Measurements from ENCODE around the gene GRN. TPM values are rescaled to one million over a fixed set of nuclear protein-coding genes. Genes with fewer than 3 reads are reported as not detected.

The GRN gene
- 10 to 100 TPM; 53.5 to 58.8 TPM for total RNA-seq

GRCh38 chr17:44344939-44345453 is at the start of gene GRN:
TSS of gene GRN (plus strand) at chr17:44345302. CDS start at chr17:44349165, 3,863 bp downstream.
- H3K4me3 Mint-ChIP-seq: peak within 1 kb of the TSS; percentile 93
- peaks cover 19% of the 10 kb centered on the region for H3K27me3 Mint-ChIP-seq
- peaks cover 23% of the 10 kb centered on the region for H3K4me1 Mint-ChIP-seq
- peak within 1 kb of the TSS; percentile 79 for H3K27ac Mint-ChIP-seq
- no peaks in the 10 kb centered on the region for H3K36me3 Mint-ChIP-seq
- no peaks in the 10 kb centered on the region for H3K9me3 Mint-ChIP-seq
- ATAC-seq (ENCODE audit: low read depth) (peak; percentile 99), DNase-seq (peak; percentile 79)
- POLR2A ChIA-PET: interaction anchor here (0.8 to 1.9 kb wide), 7 partner anchors 9 to 159 kb away, joined by 3 to 15 read pairs (median 3); partner anchors contain the start of gene TMUB2

- H3K27ac Mint-ChIP-seq: no peak overlapping the region
- DNase-seq: no peak
- POLR2A ChIA-PET: no interaction called here
- peaks cover 4% of the 10 kb centered on the region for H3K27me3 Mint-ChIP-seq
- no peak for ATAC-seq (ENCODE audit: low read depth)
- H3K9me3 Mint-ChIP-seq: no peaks in the 10 kb centered on the region
- H3K4me3 Mint-ChIP-seq: no peak overlapping the region
- H3K4me1 Mint-ChIP-seq: peaks cover 5% of the 10 kb centered on the region
- no peaks in the 10 kb centered on the region for H3K36me3 Mint-ChIP-seq
Observed at GRCh38 chr17:44297975-44298374, 47.1 kb upstream of the GRN start.

- Mint-ChIP-seq H3K4me1 (peaks cover 9% of the 10 kb centered on the region), H3K27ac (no peak overlapping the region), H3K4me3 (no peak overlapping the region), H3K36me3 (no peaks in the 10 kb centered on the region), H3K27me3 (peaks cover 31% of the 10 kb centered on the region), H3K9me3 (no peaks in the 10 kb centered on the region)
- DNase-seq (no peak), ATAC-seq (ENCODE audit: low read depth) (no peak)
- POLR2A ChIA-PET: no interaction called here
Observed at GRCh38 chr17:44304651-44305050, 40.5 kb upstream of the GRN start.

- H3K4me1 Mint-ChIP-seq: peaks cover 13% of the 10 kb centered on the region
- no peaks in the 10 kb centered on the region for H3K9me3 Mint-ChIP-seq
- ATAC-seq (ENCODE audit: low read depth): peak; percentile 11
- POLR2A ChIA-PET: interaction anchor here (0.6 to 1.5 kb wide), 4 partner anchors 15 to 86 kb away, joined by 3 to 7 read pairs (median 4); no protein-coding TSS in a partner anchor
- H3K4me3 Mint-ChIP-seq: no peak overlapping the region
- H3K27me3 Mint-ChIP-seq: peaks cover 33% of the 10 kb centered on the region
- no peak for DNase-seq
- H3K27ac Mint-ChIP-seq: no peak overlapping the region
- H3K36me3 Mint-ChIP-seq: no peaks in the 10 kb centered on the region
Observed at GRCh38 chr17:44307387-44308186, 37.5 kb upstream of the GRN start.

GRCh38 chr17:44308320-44308818 is 36.7 kb upstream of the GRN start, which contains the start of gene RUNDC3A:
TSS of gene RUNDC3A (plus strand) at chr17:44308601. CDS start at chr17:44308833, 232 bp downstream.
- peak within 1 kb of the TSS; percentile 48 for H3K4me3 Mint-ChIP-seq
- POLR2A ChIA-PET: interaction anchor here (0.6 to 1.5 kb wide), 4 partner anchors 16 to 87 kb away, joined by 3 to 7 read pairs (median 4); no protein-coding TSS in a partner anchor
- H3K36me3 Mint-ChIP-seq: no peaks in the 10 kb centered on the region
- H3K9me3 Mint-ChIP-seq: no peaks in the 10 kb centered on the region
- peaks cover 13% of the 10 kb centered on the region for H3K4me1 Mint-ChIP-seq
- peaks cover 35% of the 10 kb centered on the region for H3K27me3 Mint-ChIP-seq
- peak; percentile 75 for ATAC-seq (ENCODE audit: low read depth)
- peak; percentile 91 for DNase-seq
- H3K27ac Mint-ChIP-seq: no peak within 1 kb of the TSS

DNA sequence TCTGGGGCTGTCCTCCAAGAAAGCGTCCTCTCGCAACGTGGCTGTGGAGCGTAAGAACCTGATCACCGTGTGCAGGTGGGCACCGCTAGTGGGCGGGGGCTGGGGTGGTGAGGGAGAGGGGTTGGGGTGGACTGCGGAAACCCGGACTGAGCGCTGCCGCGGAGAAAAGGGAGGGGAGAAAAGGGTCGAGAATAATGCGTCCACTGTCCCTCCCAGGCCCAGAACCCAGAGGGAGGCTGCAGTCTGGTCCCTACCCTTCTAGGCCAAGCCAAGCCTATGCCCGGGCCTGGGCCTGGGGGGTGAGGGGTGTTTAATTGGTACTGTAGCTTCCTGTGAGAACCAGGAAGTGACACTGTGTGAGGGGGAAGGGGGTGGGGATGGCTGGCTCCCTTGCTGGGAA is 36.2 kb upstream of the GRN start:
- H3K4me3 Mint-ChIP-seq: peak overlapping the region; percentile 48
- peaks cover 13% of the 10 kb centered on the region for H3K4me1 Mint-ChIP-seq
- peaks cover 33% of the 10 kb centered on the region for H3K27me3 Mint-ChIP-seq
- H3K27ac Mint-ChIP-seq: no peak overlapping the region
- H3K9me3 Mint-ChIP-seq: no peaks in the 10 kb centered on the region
- DNase-seq: no peak
- H3K36me3 Mint-ChIP-seq: no peaks in the 10 kb centered on the region
- POLR2A ChIA-PET: interaction anchor here (0.8 to 1.7 kb wide), 3 partner anchors 88 to 99 kb away, joined by 4 to 7 read pairs (median 5); no protein-coding TSS in a partner anchor
- no peak for ATAC-seq (ENCODE audit: low read depth)

DNA sequence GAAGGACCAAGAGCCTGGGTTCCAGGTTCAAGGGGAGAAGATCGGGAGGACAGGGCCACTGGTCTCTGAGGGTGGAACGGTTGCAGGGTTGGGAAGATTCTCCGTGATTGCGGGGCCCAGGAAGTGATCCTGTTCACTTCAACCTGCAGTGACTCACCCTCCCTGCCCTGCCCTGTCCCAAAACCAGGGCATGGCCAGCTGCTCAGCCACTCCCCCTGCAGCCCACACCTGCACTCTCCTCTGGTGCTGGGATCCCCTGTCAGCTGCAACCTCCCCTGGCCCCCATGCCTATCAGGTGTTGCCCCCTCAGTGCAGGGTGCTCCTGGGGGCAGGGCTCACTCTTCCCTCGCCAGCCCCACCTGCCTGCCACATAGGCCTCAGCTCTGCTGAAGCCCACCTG is 35.6 kb upstream of the GRN start:
- peak overlapping the region; percentile 48 for H3K4me3 Mint-ChIP-seq
- DNase-seq: no peak
- ATAC-seq (ENCODE audit: low read depth): no peak
- H3K27ac Mint-ChIP-seq: no peak overlapping the region
- peaks cover 13% of the 10 kb centered on the region for H3K4me1 Mint-ChIP-seq
- no peaks in the 10 kb centered on the region for H3K36me3 Mint-ChIP-seq
- peaks cover 39% of the 10 kb centered on the region for H3K27me3 Mint-ChIP-seq
- H3K9me3 Mint-ChIP-seq: no peaks in the 10 kb centered on the region
- POLR2A ChIA-PET: interaction anchor here (0.7 to 1.7 kb wide), 3 partner anchors 88 to 99 kb away, joined by 3 to 5 read pairs (median 4); no protein-coding TSS in a partner anchor

GRCh38 chr17:44310188-44310587 is 34.9 kb upstream of the GRN start:
- Mint-ChIP-seq H3K4me3 (no peak overlapping the region), H3K27ac (no peak overlapping the region), H3K4me1 (peaks cover 13% of the 10 kb centered on the region), H3K27me3 (peaks cover 39% of the 10 kb centered on the region), H3K9me3 (no peaks in the 10 kb centered on the region), H3K36me3 (no peaks in the 10 kb centered on the region)
- ATAC-seq (ENCODE audit: low read depth): no peak
- POLR2A ChIA-PET: interaction anchor here (0.7 to 1.7 kb wide), 3 partner anchors 13 to 100 kb away, joined by 3 to 5 read pairs (median 5); no protein-coding TSS in a partner anchor
- no peak for DNase-seq

DNA sequence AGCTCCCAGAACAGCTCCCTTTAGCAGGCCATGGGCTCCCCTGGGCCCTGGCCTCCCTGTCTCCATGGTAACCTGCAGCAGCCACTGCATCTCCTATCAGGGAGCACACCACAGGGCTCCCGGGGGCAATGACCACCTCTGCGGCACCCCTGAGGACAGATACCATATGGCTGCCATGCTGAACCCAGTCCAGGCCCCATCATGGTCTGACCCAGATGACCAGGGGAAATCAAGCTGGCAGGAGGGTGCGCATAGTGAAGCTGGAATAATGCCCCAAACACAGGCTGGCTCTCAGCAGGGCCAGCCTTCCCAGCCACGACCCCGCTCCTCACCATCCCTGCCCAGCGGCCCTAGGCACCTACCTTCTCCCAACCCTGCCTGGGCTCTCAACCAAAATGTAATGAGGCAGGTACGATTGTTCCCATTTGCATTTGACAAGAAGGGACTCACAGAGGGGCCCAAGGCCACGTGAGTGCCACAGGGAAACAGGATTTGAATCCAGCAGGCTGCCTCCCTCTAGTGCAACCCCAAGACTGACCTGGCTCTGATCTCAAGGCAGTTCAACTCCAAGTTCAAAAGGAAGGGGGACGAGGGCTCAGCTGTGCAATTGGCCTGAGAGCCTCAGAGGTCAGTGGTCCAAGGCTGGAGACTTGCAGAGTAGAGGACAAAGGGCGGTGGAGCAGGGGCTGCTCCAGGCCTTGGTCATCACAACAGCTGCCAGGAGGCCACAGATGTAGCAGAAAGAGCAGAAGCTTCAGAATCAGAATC is 34.3 kb upstream of the GRN start:
- POLR2A ChIA-PET: interaction anchor here (0.7 to 1.7 kb wide), 3 partner anchors 13 to 101 kb away, joined by 3 to 5 read pairs (median 5); no protein-coding TSS in a partner anchor
- Mint-ChIP-seq H3K27me3 (peaks cover 42% of the 10 kb centered on the region), H3K4me3 (no peak overlapping the region), H3K27ac (no peak overlapping the region), H3K9me3 (no peaks in the 10 kb centered on the region), H3K36me3 (no peaks in the 10 kb centered on the region), H3K4me1 (peaks cover 17% of the 10 kb centered on the region)
- no peak for DNase-seq
- no peak for ATAC-seq (ENCODE audit: low read depth)

- Mint-ChIP-seq H3K4me1 (peaks cover 23% of the 10 kb centered on the region), H3K4me3 (no peak overlapping the region), H3K27me3 (peaks cover 42% of the 10 kb centered on the region), H3K27ac (no peak overlapping the region), H3K36me3 (no peaks in the 10 kb centered on the region), H3K9me3 (no peaks in the 10 kb centered on the region)
- DNase-seq: no peak
- no peak for ATAC-seq (ENCODE audit: low read depth)
- POLR2A ChIA-PET: interaction anchor here (1.6 kb wide), 1 partner anchor 92 kb away, joined by 5 read pairs; no protein-coding TSS in a partner anchor
Observed at GRCh38 chr17:44311562-44312181, 33.4 kb upstream of the GRN start.

DNA sequence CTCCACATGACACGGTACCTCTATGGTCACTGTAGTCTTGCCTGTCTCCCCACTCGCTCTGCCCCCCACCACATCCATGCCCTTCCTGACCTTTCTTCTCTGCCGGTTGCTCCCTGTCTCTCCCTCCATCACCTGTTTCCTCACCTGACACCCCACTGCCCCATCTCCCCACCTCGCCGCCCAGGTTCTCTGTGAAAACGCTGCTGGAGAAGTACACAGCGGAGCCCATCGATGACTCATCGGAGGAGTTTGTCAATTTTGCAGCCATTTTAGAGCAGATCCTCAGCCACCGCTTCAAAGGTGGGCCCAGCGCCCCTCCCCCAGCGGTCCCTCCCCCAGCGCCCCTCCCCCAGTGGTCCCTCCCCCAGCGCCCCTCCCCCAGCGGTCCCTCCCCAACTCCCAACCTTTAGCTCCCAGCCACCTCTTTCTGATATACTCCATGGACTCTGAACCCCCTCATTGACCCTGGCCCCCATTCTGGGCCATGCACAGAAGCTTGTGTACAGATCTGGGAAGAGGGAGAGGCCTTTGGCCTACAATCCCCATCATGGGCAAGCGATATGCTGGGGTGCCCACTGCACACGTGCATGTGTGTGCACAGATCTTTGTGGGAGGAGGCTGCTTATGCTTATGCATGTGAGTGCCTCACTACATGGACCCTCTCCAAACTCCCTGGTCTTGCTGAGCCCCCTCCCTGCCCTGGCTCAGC is 32.6 kb upstream of the GRN start:
- no peaks in the 10 kb centered on the region for H3K9me3 Mint-ChIP-seq
- H3K27me3 Mint-ChIP-seq: peaks cover 40% of the 10 kb centered on the region
- no peak for ATAC-seq (ENCODE audit: low read depth)
- H3K4me3 Mint-ChIP-seq: no peak overlapping the region
- peaks cover 24% of the 10 kb centered on the region for H3K4me1 Mint-ChIP-seq
- no peak for DNase-seq
- H3K36me3 Mint-ChIP-seq: peaks cover 3% of the 10 kb centered on the region
- H3K27ac Mint-ChIP-seq: no peak overlapping the region
- POLR2A ChIA-PET: no interaction called here

GRCh38 chr17:44314031-44314430 is 31.1 kb upstream of the GRN start:
- no peak overlapping the region for H3K27ac Mint-ChIP-seq
- DNase-seq (no peak), ATAC-seq (ENCODE audit: low read depth) (no peak)
- peaks cover 20% of the 10 kb centered on the region for H3K4me1 Mint-ChIP-seq
- peaks cover 4% of the 10 kb centered on the region for H3K36me3 Mint-ChIP-seq
- H3K27me3 Mint-ChIP-seq: peaks cover 40% of the 10 kb centered on the region
- peak overlapping the region; percentile 59 for H3K4me3 Mint-ChIP-seq
- H3K9me3 Mint-ChIP-seq: no peaks in the 10 kb centered on the region
- POLR2A ChIA-PET: interaction anchor here (1.2 to 8.4 kb wide), 2 partner anchors 73 to 95 kb away, joined by 3 to 72 read pairs; partner anchors contain the start of gene UBTF
